CD4-positive, alpha-beta T cell treated with Interleukin-17A for 1 hour (primary cell): ENCODE data around the gene ZNF467.

ENCODE experiments used
- DNase-seq: peaks from one replicate; pipeline ENCODE4 v3.0.0-alpha.2; 2020

Gene ZNF467

DNA sequence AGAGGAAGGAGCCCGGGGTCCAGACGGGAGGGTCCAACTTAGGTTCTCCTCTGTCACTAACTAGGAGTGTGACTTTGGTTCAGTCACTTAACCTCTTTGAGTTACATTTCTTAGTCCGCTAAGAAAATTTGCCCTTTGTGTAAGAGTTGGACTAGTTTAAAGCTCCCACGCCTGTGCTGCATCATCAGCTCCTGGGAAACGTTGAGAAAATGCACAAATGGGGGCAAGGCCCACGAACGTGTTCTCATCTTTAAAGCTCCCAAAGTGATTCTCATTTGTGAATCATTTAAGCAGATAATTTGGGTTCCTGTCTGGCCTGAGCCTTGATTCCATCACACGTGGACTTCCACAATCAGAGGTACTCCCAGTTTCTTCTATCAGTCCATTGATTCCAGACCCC lies 6.3 kb downstream of the ZNF467 start:
- no peak for DNase-seq

DNA sequence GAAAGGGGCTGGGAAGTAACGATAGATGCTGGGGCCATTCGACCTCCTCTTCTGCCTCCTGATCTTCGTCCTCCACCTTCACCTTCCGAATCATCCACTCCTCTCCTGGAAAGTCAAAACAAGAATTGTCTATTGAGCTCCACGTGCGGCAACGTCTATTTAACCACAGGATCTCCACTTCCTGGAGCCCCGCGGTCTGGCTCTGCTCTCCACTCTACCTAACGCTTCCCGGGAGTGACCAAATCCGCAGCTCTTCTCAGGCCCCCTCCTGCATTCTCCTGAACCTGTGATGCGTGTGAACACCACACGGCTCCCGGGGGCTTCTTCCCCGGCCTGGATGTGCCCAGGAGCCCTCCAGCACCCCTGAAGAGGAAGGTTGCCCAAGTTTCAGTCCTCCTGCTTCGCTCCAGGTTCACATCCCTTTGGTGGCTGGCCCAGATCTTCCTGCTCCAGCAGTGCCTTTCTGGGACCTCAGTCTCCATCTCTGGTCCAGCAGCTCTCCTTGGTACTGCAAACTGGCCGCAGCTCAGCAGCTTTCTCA lies 7.2 kb downstream of the ZNF467 start:
- no peak for DNase-seq

DNA sequence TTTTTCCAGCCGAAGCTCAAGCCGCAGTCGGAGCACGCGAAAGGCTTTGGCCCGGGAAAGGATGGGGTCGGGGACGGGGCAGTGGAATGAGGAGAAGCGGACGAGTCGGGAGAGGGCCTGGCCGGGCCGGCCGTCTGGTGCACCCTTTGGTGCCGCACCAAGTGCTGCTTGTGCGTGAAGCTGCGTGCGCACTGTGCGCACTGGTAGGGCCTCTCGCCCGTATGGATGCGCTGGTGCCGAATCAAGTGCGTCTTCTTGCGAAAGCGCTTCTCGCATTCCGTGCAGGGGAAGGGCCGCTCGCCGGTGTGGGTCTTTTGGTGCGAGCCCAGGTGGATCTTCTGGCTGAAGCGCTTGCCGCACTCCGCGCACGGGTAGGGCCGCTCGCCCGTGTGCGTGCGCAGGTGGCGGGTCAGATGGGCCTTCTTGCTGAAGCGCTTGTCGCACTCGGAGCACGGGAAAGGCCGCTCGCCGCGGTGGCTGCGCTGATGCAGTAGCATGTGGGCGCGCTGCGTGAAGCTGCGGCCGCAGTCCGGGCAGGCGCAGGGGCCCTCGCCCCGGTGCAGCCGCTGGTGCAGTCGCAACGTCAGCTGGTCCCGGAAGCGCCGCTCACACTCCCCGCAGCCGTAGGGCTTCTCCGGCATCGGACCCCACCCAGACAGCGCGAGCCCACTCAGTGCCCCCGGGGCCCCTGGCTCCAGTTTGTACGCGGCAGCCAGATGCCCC lies 7.8 kb downstream of the ZNF467 start:
- no peak for DNase-seq

DNA sequence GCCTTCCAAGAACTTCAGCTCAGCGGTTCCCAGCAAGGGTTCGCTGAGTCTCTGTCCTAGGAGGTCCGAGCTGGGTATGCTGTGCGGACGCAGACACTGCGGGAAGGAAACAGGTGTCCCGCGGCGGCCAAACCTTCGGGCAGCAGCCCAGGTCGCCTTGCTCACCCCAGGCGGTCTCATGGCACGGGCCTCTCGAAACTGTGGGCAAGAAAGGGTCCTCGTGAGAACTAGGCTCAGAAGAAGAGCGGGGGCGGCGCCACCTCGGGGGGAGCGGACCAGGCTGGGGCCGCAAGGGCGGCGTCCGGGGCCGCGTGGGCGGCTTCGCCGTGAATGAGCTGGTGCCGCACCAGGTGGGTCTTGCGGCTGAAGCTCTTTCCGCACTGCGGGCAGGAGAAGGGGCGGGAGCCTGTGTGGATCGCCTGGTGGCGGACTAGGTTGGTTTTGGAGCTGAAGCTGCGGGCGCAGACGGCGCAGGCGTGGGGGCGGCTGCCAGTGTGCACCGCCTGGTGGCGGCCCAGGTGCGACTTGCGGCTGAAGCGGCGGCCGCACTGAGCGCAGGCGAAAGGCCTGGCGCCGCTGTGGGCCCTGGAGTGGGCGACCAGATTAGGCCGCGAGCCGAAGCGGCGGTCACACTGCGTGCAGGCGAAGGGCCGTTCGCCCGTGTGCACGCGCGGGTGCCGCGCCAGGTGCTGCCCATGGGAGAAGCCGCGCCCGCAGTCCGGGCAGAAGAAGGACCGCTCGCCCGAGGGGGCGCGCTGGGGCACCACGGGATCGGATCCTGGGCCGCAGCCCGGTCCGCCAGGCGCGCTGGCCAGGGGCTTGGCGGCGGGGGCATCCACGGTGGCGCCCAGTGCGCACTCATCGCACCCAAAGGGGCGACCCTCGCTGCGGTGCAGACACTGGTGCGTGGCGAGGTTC lies 8.6 kb downstream of the ZNF467 start:
- no peak for DNase-seq

DNA sequence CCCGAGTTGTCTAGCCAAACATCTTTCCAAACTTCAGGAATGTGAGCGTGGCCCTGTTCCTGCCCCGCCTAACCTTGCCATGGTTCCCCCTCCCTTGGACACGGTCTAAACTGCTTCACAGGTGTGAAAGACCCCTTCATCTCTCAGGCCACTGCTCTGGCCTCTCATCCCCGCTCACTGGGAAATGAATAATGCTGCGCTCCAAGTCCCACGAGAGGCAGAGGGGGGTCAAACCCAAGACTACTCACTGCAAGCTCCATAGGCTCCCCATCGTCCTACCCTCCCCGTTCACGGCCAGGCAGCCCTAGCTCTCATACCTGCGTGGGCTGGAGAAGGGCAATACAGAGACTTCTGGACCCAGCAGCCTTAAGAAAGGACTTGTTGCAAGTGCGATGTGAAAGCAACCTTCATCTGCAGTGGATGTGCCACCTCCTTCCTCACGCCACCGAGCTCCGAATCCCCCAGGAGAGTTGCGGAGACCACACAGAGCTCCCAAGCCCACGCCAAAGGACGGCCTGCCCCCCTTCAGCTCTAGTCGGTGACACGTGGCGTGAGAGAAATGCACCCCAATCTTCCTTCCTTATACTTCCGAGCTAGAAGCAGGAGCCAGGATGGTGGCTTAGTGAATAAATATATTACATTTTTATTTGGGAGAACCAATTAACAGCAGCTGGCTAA lies 9.7 kb downstream of the ZNF467 start:
- DNase-seq: no peak

DNA sequence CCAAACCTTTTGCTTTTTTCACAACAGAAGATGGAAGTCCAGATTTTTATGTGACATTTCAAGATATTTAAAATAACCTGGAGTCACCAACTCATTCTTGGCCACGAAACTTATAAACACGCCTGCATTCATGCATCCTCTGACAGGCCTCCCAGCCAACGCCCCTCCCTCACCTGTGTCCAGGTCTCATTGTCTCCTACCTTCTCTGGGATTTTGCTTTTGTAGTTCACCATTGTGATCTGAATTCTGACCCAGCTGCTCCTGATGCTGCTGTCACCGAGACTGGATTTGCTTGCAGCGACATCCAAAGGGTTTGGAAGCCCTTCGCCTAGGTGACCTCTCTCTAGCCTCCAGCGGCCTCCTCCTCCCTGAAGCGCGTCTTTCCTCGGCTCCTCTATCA lies 10.8 kb downstream of the ZNF467 start:
- no peak for DNase-seq

DNA sequence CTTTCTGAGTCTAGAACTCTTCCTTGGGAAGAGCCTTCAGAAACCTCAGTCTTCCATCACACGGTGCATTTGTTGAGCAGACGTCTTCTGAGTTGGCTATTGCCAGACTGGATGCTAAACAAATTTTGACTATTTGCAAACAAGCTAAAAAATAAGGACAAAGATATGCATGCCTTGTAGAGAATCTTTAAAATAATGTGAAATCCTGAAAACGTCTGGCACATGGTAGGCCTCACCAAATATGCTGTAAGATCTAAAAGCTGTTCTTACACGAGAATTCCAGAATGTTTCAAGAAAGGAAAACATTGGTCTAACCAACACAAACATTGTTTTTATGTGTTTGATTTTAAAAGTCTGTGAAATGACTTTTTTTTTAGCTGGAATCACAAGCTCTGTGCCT lies 11.3 kb downstream of the ZNF467 start:
- no peak for DNase-seq

DNA sequence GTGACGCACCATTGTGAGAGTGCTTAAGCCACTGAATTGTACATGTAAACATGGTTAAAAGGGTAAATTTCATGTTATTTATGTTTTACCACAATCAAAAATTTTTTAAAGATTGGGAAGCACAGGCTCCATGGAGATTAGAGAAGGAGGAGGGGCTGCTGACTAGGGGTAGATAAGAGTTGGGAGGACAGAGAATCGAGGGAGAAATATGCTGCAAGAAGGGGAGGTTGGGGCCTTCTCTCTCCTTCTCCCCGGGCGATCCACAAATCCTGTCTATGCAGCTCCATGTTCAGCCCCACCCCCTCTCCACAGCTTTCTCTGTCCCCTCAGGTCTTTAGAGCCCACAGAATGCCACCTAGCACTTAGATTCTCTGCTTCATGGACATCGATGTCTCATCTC lies 12.1 kb downstream of the ZNF467 start:
- no peak for DNase-seq

DNA sequence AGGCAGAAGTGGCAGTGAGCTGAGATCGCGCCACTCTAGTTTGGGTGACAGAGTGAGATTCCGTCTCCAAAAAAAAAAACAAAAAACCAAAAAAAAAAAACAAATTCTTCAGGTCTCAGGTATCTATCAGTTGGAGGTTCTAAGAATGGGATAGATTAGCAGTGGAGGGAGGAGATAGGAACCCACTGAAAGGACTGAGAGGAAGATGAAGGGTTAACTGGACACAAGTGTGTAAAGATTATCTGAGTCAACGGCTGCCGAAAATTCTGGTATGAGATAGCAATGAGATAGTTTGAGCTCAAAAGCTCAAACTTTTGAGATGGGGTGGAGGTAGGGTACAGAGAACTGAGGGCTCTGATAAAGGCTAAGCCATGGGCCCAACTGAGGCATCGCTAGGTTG lies 12.8 kb downstream of the ZNF467 start:
- DNase-seq: no peak

DNA sequence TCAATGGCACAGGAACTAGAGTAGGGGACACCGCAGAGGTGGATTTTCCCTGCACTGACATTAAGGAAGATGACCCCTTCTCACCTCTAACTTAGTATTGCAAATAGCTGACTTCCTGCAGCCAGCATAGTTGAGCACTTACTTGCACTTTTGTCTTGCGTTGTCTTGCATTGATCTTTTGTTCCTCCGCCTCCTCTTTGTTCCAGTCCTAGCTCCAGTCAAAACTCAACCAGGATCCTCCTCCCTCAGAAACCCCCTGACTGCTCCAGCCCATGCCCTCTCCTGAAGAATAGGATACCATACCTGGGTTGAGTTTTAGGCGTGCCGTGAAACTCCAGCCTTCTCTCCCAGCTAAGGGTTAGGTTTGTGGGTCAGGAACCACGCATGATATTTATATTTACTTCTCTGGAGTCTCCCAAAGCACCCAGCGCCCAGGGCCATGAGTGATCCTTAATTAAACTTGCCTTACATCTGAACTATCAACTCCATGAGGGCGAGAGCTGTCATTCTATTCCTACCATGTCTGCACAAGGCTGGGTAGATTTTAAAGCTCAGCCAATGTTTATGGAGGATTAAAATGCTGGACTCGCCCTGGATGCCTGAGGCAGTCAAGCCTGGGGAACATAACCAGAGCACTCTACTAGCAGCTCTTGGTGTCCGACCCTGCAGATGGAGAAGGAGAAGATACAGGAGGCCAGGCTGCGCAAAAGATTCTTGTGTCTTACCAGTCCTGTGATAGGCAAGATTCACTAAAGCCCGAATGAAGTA lies 14.1 kb downstream of the ZNF467 start:
- DNase-seq: no peak

DNA sequence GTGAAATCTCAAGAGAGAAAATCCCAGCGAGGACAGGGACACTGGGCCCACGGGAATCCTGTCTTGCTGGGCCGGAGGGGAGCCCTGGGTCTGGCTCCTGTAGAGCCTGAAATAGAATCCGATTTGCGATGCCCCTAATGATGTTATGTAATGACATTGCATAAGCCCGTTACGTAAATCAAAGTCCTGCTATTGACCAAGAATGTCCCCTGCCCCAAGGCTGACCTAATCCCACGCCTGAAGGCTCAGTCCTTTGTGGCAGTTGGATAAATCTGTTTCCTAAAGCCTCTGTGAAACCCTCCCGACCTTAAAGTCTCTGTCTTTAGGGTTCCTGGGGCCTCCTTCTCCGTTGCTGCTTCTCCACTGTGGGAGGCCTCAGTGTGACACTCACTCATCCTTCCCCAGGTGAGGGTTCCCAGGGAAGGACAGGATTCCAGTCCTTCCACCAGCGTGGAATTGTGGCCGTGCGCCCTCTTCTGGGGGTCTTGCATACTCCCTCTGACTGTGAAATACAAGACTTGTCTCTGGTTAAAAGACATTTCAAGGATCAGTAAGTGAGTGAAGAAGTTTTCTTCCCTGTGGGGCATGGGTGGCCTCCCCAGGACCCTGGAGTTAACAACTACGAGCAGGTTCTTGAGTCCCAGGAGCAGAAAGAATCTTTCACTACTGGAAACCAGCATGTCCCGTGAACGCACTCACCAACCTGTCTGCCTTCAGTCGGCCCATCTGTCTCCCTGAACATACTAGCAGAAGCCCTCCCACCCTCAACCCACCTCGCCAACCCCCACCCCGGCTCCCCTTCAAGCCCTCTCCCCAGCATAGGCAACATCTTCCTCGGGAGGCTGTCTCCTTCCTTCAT lies 19.8 kb downstream of the ZNF467 start:
- no peak for DNase-seq

DNA sequence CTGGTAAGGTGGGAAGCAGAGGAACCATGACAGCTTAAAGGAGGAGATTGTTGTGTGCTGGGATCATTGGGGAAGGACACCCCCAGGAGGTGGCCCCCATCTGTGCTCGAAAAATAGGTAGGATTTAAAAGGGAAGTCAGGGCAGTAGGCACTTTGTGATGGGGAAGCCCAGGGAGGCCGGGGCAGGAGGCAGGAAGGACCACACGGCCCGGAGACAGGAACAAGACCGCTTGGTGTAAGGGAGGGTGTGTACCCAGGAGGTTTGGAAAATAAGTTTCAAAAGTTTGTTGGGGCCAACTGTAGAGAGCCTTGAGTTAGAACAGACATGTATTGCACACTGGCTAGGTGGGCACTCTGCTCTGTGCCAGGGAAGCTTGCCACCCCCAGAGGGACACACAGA lies 20.7 kb downstream of the ZNF467 start:
- DNase-seq: no peak

DNA sequence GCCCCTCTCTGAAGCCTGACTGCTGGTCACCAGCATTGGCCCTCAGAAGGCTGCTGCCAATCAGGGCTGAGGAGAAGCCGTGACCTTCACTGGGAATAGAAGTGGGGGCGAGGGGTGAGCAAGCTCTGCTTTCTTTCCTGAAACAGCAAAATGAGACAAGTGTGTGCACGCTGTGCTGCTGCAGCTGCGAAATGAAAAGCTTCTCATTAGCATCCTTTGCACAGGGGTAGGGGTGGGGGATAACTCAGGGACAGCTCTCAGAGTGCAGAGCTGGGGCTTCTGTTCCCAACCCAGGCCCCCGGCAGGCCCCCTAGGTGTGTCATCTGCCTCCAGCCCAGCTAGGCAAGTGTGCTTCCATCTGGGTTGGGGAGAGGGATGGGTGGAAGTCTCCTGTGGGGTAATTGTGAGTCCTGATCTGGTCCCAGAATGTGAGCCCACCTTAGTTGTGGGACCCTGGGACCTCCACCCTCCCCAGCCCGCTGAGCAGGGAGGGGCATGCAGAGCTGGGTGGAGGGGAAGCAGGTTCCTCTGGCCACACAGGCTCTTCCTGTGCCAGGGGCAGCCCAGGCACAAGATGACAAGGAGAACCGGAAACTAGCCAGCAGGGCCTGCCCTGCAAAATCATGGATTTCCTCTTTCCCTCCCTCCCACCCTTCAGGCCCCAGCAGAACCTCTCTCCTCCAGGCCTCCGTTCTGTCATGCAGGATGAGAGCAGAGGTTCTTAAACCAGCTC lies 22.2 kb downstream of the ZNF467 start:
- DNase-seq: no peak

DNA sequence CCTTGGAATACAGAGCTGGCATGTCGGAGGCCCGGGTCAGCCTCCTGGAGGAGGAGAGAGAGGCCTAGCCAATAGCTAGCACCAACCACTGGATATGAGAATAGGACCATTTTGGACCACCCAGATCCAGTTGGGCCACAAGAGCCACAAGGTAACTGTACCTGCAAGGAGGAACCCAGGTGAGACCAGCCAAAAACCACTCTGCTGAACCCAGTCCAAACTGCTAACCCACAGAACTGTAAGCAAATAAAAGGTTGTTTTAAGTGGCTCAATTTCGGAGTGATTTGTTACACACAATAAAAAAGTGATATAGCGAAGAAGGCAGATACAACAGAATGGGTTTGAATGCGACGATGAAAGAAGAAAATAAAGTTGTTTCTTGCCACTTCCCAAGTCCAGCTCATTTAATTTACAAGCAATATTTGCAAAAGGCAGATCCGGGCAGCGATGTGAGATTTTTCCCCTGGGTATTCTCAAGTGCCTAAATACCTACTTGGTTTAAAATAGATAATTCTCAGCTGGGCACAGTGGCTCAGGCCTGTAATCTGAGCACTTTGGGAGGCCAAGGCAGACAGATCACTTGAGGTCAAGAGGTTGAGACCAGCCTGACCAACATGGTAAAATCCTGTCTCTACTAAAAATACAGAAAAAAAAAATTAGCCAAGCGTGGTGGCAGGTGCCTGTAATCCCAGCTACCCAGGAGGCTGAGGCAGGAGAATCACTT lies 23.1 kb downstream of the ZNF467 start:
- DNase-seq: no peak

DNA sequence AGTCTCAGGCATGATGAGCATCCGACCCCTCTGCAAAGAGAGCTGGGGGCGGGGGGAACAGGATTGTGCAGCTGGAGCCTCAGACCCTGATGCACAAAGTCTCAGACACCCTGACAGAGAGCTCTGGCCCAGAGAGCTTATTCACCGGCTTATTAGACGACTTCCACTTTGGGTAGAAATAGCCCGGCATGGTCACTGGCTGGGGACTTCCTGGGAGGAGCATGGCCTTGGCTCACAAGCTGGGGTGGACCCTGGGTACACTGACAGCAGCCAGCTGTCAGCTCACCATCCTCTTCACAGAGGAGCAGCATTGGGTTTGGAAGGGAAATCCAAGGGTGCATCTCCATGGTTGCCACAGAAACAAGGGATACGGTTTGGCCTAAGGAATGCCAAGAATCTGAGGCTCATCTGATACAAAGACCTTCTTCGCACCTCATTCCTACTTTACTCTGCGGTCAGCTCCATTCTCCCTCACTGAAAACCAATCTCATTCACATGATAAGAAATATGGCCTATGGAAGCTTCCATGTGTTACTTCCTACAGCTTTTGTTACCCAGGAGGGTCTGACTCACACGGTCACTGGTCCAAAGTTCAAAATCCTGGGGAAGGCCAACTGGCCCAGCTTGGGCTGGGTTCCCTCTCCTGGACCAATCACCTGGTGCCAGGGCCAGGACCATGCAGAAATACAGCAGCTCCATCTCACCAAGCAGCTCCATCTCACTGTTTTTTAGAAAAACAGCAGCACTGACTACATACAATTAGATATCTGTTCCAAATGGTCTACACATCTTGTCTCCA lies 25.1 kb downstream of the ZNF467 start:
- DNase-seq: no peak

DNA sequence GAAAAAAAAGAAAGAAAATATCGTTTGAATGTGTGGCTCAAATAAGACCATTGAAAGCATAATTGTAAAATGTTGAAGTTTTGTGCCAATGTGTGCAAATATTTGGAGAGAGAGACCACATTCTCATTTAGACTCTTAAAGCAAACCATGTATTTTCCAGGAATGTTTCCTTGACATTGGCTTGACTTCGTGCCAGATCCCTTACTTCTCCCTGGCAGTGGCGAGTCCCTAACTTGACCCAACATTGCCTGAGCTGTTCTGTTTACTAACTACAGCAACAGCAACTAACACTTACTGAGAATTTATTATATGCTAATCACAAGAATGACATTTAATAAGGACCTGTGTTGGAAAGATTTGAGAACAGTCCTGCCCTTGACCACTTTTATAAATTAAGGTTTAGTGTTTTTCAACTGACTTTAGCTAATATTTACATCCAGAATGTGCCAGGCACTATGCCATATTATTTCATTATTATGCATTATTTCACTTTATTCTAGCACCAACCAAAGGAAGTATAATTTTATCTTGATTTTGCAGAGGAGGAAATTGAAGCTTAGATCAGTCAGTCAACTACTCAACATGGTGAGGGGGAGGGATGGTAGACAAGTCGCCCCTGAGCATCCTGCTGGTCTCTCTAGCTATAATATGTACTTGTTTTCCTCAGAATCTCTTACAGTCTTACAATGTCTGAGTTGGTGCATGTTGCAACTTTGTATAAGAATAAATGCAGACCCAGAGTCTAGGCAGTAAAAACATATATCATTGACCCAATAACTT lies 29.7 kb downstream of the ZNF467 start:
- DNase-seq: no peak

DNA sequence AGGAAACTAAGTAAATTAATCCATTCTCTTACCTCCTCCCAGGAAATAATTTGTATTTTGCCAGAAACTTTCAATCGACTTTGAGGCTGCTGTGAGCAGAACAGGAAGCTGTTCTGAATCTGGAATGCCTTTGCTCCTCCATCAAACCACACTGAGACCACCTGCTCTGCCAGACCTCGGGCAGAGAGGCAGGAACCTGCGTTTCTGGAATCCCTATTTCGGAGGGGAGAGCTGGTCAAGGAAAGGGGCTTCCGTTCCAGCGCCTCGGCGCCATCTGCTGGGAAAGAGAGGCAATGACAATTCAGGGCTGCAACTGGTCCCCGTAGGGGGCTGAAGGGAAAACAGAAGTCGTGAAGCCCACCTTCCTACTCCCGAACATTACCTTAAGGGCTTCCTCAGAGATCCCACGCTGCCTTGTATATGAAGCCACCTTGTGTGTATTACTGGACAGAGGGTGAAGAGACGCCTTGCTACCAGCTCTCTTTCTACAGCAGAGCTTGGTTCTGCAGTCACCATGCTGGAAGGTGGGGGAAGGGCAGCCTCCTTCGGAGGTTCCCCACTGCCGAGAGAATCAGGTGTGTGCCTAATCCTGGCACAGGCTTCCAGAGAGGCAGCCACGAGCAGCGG lies 31.2 kb downstream of the ZNF467 start:
- DNase-seq: peak; percentile 61

DNA sequence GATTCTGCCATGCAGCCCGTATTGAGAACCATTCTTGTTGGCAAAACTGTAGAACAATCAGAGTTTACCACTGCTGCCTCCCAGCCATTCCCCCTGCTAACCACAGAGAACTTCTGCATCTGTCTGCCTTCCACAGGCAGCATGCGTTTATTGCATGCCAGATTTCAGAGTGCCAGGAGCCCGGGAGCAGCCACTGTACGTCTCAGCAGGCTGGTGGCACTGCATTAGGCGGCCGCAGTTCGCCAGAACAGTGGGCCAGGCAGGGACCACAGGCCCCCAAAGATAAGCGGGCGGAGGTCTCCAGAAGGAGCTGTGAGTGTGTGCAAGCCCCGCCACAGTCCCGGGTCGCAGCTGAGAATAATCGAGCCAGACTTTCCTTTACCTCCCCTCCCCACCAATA lies 31.8 kb downstream of the ZNF467 start:
- DNase-seq: no peak
